Heart left ventricle (tissue), 13 donors: ENCODE data around the gene ADAMTS7.

Source experiments
- CTCF ChIP-seq, 12 donors: fragments of 200-600 bp; sonication (generic) in 4 of 12; IDR thresholded peaks; one replicate each; pipeline versions ENCODE4 v1.5.0 to v1.8.0; 2018 to 2022; ENCODE audit warnings: antibody characterized with exemption in 12 of 12, mild to moderate bottlenecking in 5 of 12
- POLR2A ChIP-seq, 2 donors: fragments of 450-650 bp; IDR thresholded peaks; one replicate each; pipeline ENCODE4 v1.6.1; 2017; ENCODE audit warnings: antibody characterized with exemption in 2 of 2, mild to moderate bottlenecking in 2 of 2, moderate library complexity in 2 of 2
- donor health status: ischemic (EF 13 %, LVEDD 7.1; RV severe dilation, severe dysfunction).
- donor health status: DM: no; HTN: yes; CAD: no.
- donor health status: DM: no; HTN: no; CAD: no.
- donor health status: ischemic (EF 25% LVEDD 6.9; RV normal size, moderate dysfunction).
- donor health status: ischemic (EF 25% LVEDD 5.7; RV mildly dilated, moderate dysfunction).
- donor health status: ischemic (EF 35%, LVEDD 5.7; RV mildly dilated, moderate dysfunction).
- donor health status: nonischemic (EF 11% LVEDD 7.7; RV severe dilation, severe dysfunction).
- donor health status: DM: yes; HTN: yes; CAD: no.
- donor health status: PGD.
- donor health status: ischemic (EF 29% LVEDD 5.4; RV normal size, mild dysfunction).
- donor health status: nonischemic (EF 23%, LVEDD 6.1; RV moderate dilation, normal function).

DNA sequence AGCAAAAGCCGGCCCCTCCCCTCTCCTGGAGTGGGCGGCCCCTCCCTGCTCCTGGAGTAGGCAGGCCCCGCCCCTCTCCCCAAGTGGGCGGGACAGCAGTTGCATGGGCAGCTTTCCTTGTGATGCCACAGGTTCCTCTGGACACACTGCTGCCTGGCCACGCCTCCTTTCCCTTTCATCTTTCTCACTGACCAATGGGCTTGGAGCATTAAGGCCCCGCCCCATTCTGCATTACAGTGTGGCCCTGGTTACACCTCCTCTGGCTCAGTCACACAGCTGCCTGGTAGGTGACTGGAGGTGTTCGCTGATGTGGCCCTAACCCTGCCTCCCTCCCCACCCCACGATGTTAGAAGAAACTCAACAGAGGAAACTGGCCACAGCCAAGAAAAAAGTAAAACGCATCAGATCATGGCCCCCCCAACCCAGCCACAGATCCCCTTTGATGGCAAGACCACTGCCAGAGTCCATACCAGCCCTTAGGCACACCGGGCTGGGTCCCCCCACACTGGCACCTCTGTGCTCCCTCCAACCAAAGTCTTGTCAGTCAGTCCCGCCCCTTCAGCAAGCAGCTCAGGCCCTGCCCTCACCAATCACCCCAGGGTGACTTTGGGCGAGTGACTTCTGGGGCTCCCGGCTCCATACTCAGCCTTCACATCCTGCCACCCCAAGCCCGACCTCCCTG, 84.3 kb downstream of the ADAMTS7 start:
- TF ChIP-seq CTCF (IDR thresholded peaks at IDR 0.05): no peak
- no peak for TF ChIP-seq POLR2A (IDR thresholded peaks at IDR 0.05)
